Measurements from ENCODE around the gene ZNF32.

GRCh38 chr10:43607199-43607573 is 41.5 kb downstream of the ZNF32 start:
- no peak for TF ChIP-seq POLR2A (IDR thresholded peaks at IDR 0.05; ENCODE audit: low read depth)
- no peak for TF ChIP-seq CTCF (IDR thresholded peaks at IDR 0.05)
